ENCODE measurements around the gene MAP4K1. TPM values are rescaled to one million over a fixed set of nuclear protein-coding genes. Genes with fewer than 3 reads are reported as not detected.
"Not testable (repeated sequence)": the region's sequence is repeated elsewhere in the genome, so short reads cannot be mapped to it uniquely, and the experiment has no call there.

MAP4K1 gene
- total RNA-seq, 1 experiment from 2014 or later = 11.1 TPM

DNA sequence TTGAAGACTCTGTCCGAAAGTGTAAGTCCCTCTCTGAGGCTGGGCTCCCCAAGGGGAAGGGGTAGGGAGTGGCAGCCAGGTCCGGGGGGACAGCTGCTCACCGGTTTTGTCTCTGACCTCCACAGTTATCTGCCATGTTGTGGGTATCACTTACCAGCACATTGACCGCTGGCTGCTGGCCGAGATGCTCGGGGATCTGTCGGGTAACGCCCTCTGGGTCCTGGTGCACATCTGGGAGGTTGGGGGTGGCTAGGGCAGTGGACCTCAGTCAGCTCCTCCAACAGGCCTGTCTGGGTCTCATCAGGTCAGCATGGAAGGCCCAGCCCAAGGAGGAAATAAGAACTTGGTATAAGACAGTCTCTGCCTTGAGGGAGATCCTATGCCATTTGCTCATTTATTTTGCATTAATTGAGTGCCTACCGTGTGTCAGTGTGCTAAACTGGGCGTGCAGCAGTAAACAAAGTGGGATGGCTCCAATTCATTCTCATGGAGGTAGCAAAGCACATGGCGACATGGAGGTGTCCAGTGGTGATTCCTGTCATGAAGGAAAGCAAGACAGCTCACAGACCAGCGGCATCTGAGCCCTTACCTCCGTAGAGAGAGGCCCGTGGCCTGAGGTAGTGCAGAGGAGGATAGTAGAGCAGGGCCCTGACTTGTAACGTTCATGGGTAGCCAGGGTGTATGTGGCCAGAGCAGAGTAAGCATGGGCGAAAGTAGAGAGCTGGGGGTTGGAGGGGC, 14.9 kb upstream of the MAP4K1 start:
- intact Hi-C loops (cut with micrococcal nuclease; ENCODE audit: unreplicated experiment) (loop anchor here (5.0 to 10.0 kb wide), 2 partner anchors 75 to 228 kb away; partner anchors contain the start of gene FAM98C), in situ Hi-C loops (cut with HindIII; ENCODE audit: low pct_unique_long_range_greater_than_20kb, low sequenced_read_pairs) (no loop called here)
- Histone ChIP-seq H3K9me3 (ENCODE audit: control insufficient read depth, insufficient read depth, low read depth, low read length) (no peaks in the 10 kb centered on the region), H3K27ac (ENCODE audit: low read length) (no peak overlapping the region), H3K36me3 (ENCODE audit: control insufficient read depth, insufficient read depth, low read length) (peaks cover 39% of the 10 kb centered on the region), H3K27me3 (ENCODE audit: control insufficient read depth, insufficient read depth, low read length) (no peaks in the 10 kb centered on the region), H3K4me3 (ENCODE audit: low read depth in 2 of 2, low read length in 2 of 2) (no peak overlapping the region), H3K4me1 (ENCODE audit: control insufficient read depth, insufficient read depth, low read length) (peaks cover 4% of the 10 kb centered on the region; the same call in 1 of the 2 replicates)
- BruUV-seq (replicated peaks) = no TSS peak
- TF ChIP-seq TCF7L2 (IDR thresholded peaks at IDR 0.05; ENCODE audit: low read depth, low read length) (no peak), POLR2AphosphoS5 (IDR thresholded peaks at IDR 0.05; ENCODE audit: low read depth, low read length) (no peak), CTCF (IDR thresholded peaks at IDR 0.05) (no peak), SIN3A (IDR thresholded peaks at IDR 0.05; ENCODE audit: borderline replicate concordance, insufficient read depth, low read depth, low read length) (no peak)
- TF ChIP-seq, protein P1, sequence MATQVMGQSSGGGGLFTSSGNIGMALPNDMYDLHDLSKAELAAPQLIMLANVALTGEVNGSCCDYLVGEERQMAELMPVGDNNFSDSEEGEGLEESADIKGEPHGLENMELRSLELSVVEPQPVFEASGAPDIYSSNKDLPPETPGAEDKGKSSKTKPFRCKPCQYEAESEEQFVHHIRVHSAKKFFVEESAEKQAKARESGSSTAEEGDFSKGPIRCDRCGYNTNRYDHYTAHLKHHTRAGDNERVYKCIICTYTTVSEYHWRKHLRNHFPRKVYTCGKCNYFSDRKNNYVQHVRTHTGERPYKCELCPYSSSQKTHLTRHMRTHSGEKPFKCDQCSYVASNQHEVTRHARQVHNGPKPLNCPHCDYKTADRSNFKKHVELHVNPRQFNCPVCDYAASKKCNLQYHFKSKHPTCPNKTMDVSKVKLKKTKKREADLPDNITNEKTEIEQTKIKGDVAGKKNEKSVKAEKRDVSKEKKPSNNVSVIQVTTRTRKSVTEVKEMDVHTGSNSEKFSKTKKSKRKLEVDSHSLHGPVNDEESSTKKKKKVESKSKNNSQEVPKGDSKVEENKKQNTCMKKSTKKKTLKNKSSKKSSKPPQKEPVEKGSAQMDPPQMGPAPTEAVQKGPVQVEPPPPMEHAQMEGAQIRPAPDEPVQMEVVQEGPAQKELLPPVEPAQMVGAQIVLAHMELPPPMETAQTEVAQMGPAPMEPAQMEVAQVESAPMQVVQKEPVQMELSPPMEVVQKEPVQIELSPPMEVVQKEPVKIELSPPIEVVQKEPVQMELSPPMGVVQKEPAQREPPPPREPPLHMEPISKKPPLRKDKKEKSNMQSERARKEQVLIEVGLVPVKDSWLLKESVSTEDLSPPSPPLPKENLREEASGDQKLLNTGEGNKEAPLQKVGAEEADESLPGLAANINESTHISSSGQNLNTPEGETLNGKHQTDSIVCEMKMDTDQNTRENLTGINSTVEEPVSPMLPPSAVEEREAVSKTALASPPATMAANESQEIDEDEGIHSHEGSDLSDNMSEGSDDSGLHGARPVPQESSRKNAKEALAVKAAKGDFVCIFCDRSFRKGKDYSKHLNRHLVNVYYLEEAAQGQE (IDR thresholded peaks at IDR 0.05; ENCODE audit: insufficient read depth in 1 of 2, low read depth in 2 of 2, low read length in 1 of 2) = no peak
- POLR2A ChIA-PET = interaction anchor here (0.5 to 0.6 kb wide), 2 partner anchors 21 to 177 kb away, joined by 3 to 4 read pairs; no protein-coding TSS in a partner anchor
- ATAC-seq (peak; percentile 15), DNase-seq (ENCODE audit: low read depth, low spot score) (no peak)
- CTCF ChIA-PET = interaction anchor here (0.5 to 3.1 kb wide), 7 partner anchors 14 to 118 kb away, joined by 3 to 27 read pairs (median 6); partner anchors contain the start of gene EIF3K

DNA sequence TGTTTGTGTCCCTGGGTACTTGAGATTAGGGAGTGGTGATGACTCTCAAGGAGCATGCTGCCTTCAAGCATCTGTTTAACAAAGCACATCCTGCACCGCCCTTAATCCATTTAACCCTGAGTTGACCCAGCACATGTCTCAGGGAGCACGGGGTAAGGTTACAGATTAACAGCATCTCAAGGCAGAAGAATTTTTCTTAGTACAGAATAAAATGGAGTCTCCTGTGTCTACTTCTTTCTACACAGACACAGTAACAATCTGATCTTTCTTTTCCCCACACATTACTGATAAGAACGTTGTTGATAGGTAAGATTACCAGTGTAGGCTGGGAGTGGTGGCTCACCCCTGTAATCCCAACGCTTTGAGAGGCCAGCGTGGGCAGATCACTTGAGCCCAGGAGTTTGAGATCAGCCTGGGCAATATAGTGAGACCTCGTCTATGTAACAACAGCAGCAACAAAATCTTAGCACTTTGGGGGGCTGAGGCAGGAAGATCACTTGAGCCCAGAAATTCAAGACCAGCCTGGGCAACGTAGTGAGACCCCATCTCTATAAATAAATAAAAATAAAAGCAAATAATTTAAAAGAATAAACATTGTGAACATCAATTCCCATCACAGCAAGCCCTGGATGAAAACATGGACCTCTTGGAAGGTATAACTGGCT, 14.2 kb upstream of the MAP4K1 start:
- H3K4me1 ChIP-seq (ENCODE audit: control insufficient read depth, insufficient read depth, low read length); H3K9me3 ChIP-seq (ENCODE audit: control insufficient read depth, insufficient read depth, low read depth, low read length); H3K27me3 ChIP-seq (ENCODE audit: control insufficient read depth, insufficient read depth, low read length); in situ Hi-C loops (cut with HindIII; ENCODE audit: low pct_unique_long_range_greater_than_20kb, low sequenced_read_pairs); H3K4me3 ChIP-seq (ENCODE audit: low read depth in 2 of 2, low read length in 2 of 2); DNase-seq (ENCODE audit: low read depth, low spot score); H3K27ac ChIP-seq (ENCODE audit: low read length); BruUV-seq (replicated peaks); ATAC-seq; POLR2A ChIA-PET: not testable (repeated sequence)
- CTCF ChIA-PET = interaction anchor here (0.5 to 1.1 kb wide), 2 partner anchors 13 to 77 kb away, joined by 3 to 5 read pairs; partner anchors contain the start of gene EIF3K
- intact Hi-C loops (cut with micrococcal nuclease; ENCODE audit: unreplicated experiment) = loop anchor here (5.0 to 10.0 kb wide), 2 partner anchors 75 to 227 kb away; partner anchors contain the start of gene FAM98C
- peaks cover 39% of the 10 kb centered on the region for H3K36me3 ChIP-seq (ENCODE audit: control insufficient read depth, insufficient read depth, low read length)

- H3K4me1 ChIP-seq (ENCODE audit: control insufficient read depth, insufficient read depth, low read length); in situ Hi-C loops (cut with HindIII; ENCODE audit: low pct_unique_long_range_greater_than_20kb, low sequenced_read_pairs); H3K9me3 ChIP-seq (ENCODE audit: control insufficient read depth, insufficient read depth, low read depth, low read length); ATAC-seq; CTCF ChIA-PET; DNase-seq (ENCODE audit: low read depth, low spot score); POLR2A ChIA-PET; H3K27ac ChIP-seq (ENCODE audit: low read length); H3K27me3 ChIP-seq (ENCODE audit: control insufficient read depth, insufficient read depth, low read length); H3K4me3 ChIP-seq (ENCODE audit: low read depth in 2 of 2, low read length in 2 of 2): not testable (repeated sequence)
- TSS peak; percentile 26 for BruUV-seq (replicated peaks)
- intact Hi-C loops (cut with micrococcal nuclease; ENCODE audit: unreplicated experiment) = loop anchor here (5.0 to 10.0 kb wide), 2 partner anchors 74 to 226 kb away; partner anchors contain the start of gene FAM98C
- H3K36me3 ChIP-seq (ENCODE audit: control insufficient read depth, insufficient read depth, low read length) = peaks cover 35% of the 10 kb centered on the region
Observed at GRCh38 chr19:38631301-38631700, 13.5 kb upstream of the MAP4K1 start.
